Mesendoderm (in vitro differentiated cells): ENCODE results near the gene MAP1B.
"Not testable (repeated sequence)": the region's sequence is repeated elsewhere in the genome, so short reads cannot be mapped to it uniquely, and the experiment has no call there.

Experiments used
- DNase-seq: peaks from one replicate; pipeline ENCODE4 v3.0.0; 2013
- H2AK5ac ChIP-seq: 2 replicates; pipeline ENCODE4 v1.6.1; 2013; ENCODE audit warnings: low read length, inconsistent platforms
- H2BK120ac ChIP-seq: 2 replicates; pipeline ENCODE4 v1.6.1; 2013; ENCODE audit warnings: low read depth, mild to moderate bottlenecking, low read length, moderate library complexity, mixed read lengths
- H2BK15ac ChIP-seq: replicated peaks from 2 replicates; pipeline ENCODE4 v1.6.1; 2013; ENCODE audit warnings: low read depth, mild to moderate bottlenecking, moderate library complexity
- H2BK5ac ChIP-seq: 2 replicates; pipeline ENCODE4 v1.6.1; 2013; ENCODE audit warnings: low read length, inconsistent platforms
- H3K18ac ChIP-seq: 2 replicates; pipeline ENCODE4 v1.6.1; 2013; ENCODE audit warnings: mild to moderate bottlenecking, low read length, mixed read lengths
- H3K23ac ChIP-seq: one replicate; pipeline ENCODE4 v1.6.1; 2013; ENCODE audit warnings: low read length
- H3K27ac ChIP-seq: 2 replicates; pipeline ENCODE4 v1.5.1; 2013; ENCODE audit warnings: low read depth, mild to moderate bottlenecking, inconsistent platforms, low read length, moderate library complexity
- H3K27me3 ChIP-seq: 2 replicates; pipeline ENCODE4 v1.6.1; 2013; ENCODE audit warnings: low read length, control low read depth, mild to moderate bottlenecking, inconsistent platforms; ENCODE audit not compliant: insufficient read depth, poor library complexity
- H3K36me3 ChIP-seq: 2 replicates; pipeline ENCODE4 v1.6.1; 2013; ENCODE audit warnings: low read length, inconsistent platforms; ENCODE audit not compliant: control insufficient read depth, insufficient read depth
- H3K4ac ChIP-seq: one replicate; pipeline ENCODE4 v1.6.1; 2013; ENCODE audit warnings: low read depth, mild to moderate bottlenecking, low read length, moderate library complexity
- H3K4me1 ChIP-seq: 2 replicates; pipeline ENCODE4 v1.6.1; 2013; ENCODE audit warnings: low read depth, low read length, inconsistent platforms; ENCODE audit not compliant: control insufficient read depth
- H3K4me2 ChIP-seq: 2 replicates; pipeline ENCODE4 v1.6.1; 2013; ENCODE audit warnings: low read length
- H3K4me3 ChIP-seq: 2 replicates; pipeline ENCODE4 v1.5.1; 2013; ENCODE audit warnings: mild to moderate bottlenecking, low read length
- H3K56ac ChIP-seq: one replicate; pipeline ENCODE4 v1.6.1; 2013; ENCODE audit warnings: low read length
- H3K79me1 ChIP-seq: 2 replicates; pipeline ENCODE4 v1.6.1; 2013; ENCODE audit warnings: low read length, inconsistent platforms
- H3K79me2 ChIP-seq: 2 replicates; pipeline ENCODE4 v1.6.1; 2013; ENCODE audit warnings: mild to moderate bottlenecking, low read length; ENCODE audit not compliant: control insufficient read depth, insufficient read depth
- H3K9ac ChIP-seq: 2 replicates; pipeline ENCODE4 v1.6.1; 2013; ENCODE audit warnings: low read length, inconsistent platforms
- H4K5ac ChIP-seq: one replicate; pipeline ENCODE4 v1.6.1; 2013; ENCODE audit warnings: low read length
- H4K8ac ChIP-seq: one replicate; pipeline ENCODE4 v1.6.1; 2013; ENCODE audit warnings: low read depth, mild to moderate bottlenecking, control low read depth, low read length, moderate library complexity
- WGBS: extraction: QIAGEN DNeasy Blood & Tissue Kit; methylation state at CpG from one replicate; pipeline ENCODE4 v1.1.7; 2013; ENCODE audit warnings: low lambda C conversion rate, missing lambda C conversion rate; ENCODE audit not compliant: insufficient coverage; ENCODE audit errors: extremely low coverage; 5-methylcytosine and 5-hydroxymethylcytosine counted together

Gene MAP1B

DNA sequence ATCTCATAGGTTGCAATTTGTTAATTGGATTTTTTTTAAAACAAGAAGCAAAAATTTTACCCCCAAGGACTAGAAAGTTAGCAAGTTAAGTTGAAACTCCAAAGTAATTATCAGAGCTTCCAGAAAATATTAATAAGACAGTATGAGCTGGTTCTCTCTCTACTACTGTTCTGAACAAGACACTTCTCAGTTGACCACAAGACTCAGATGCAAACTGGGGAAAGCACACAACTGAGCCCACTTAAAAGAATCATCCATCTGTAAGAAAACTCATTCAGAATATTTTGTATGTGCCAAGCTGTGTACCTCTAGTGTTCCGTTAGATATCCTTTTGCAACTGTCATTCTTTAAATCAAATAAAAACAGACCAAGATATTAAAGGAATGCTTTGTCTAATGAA lies 60.0 kb downstream of the MAP1B start:
- H2BK5ac ChIP-seq, result no peak overlapping the region
- no peak overlapping the region for H3K4ac ChIP-seq
- no peak overlapping the region for H3K4me3 ChIP-seq
- H4K8ac ChIP-seq, result no peak overlapping the region
- no peak overlapping the region for H3K4me2 ChIP-seq
- H3K18ac ChIP-seq, result no peak overlapping the region
- peaks cover 12% of the 10 kb centered on the region for H3K4me1 ChIP-seq
- no peaks in the 10 kb centered on the region for H3K27me3 ChIP-seq
- no peak overlapping the region for H3K56ac ChIP-seq
- H2BK15ac ChIP-seq, result no peak overlapping the region
- peaks cover 5% of the 10 kb centered on the region for H3K79me2 ChIP-seq
- no peak overlapping the region for H2BK120ac ChIP-seq
- DNase-seq, result no peak
- H4K5ac ChIP-seq, result no peak overlapping the region
- H3K79me1 ChIP-seq, result peaks cover 12% of the 10 kb centered on the region
- H3K9ac ChIP-seq, result no peak overlapping the region
- H3K36me3 ChIP-seq, result no peaks in the 10 kb centered on the region
- H3K27ac ChIP-seq, result no peak overlapping the region
- no peak overlapping the region for H2AK5ac ChIP-seq
- H3K23ac ChIP-seq, result no peak overlapping the region
- WGBS, result no CpG with 5 or more reads among the region's 1 CpG

DNA sequence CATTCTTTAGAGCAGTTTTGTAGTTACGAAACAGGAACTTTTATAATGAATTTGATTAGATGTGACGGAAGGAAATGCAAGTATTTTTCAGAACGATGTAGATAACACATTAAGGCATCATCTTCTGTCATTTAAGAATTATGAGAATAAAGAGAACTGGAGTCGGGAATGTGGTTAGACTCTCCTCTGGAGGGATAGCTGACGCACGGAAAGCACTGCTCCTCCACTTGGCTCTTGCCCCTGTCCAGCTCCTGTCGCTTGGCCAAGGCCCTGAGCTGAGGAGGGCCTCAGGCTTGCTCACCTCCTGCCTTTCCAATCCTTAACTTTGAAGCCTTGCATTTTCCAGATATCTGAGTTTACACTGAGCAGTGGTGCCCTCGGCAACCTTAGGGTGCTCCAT lies 60.5 kb downstream of the MAP1B start:
- Histone ChIP-seq H3K9ac (no peak overlapping the region), H3K4me2 (no peak overlapping the region), H2BK5ac (no peak overlapping the region), H2BK15ac (no peak overlapping the region), H2AK5ac (no peak overlapping the region), H3K27ac (no peak overlapping the region), H3K79me1 (peaks cover 13% of the 10 kb centered on the region), H3K4me3 (no peak overlapping the region), H4K8ac (no peak overlapping the region), H4K5ac (no peak overlapping the region), H3K18ac (no peak overlapping the region), H2BK120ac (no peak overlapping the region), H3K27me3 (no peaks in the 10 kb centered on the region), H3K23ac (no peak overlapping the region), H3K79me2 (peaks cover 5% of the 10 kb centered on the region), H3K4me1 (peaks cover 12% of the 10 kb centered on the region), H3K4ac (no peak overlapping the region), H3K56ac (no peak overlapping the region), H3K36me3 (no peaks in the 10 kb centered on the region)
- WGBS, result 100% methylated on average over 3 of the region's 8 CpGs
- DNase-seq, result no peak

DNA sequence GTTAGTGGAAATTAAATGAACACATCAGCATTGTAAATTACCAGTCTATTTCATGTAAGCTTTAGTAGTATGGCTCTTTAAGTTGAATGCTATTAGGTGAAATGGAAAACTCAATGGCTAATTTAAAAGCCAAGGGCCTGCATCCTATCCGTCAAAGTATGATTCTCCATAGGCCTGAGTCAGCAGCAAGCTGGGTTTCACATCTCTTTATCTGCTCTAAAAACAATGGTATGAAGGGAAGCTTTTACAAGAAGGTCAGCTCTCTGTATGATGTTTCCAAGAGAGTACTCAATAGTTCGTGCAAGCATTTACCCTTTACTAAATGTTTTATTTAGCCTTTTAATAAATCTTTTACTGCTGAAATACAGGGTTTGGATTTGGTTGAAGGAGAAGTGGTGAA lies 62.8 kb downstream of the MAP1B start:
- no CpG with 5 or more reads among the region's 2 CpGs for WGBS
- Histone ChIP-seq H3K4me2 (no peak overlapping the region), H2BK120ac (no peak overlapping the region), H4K8ac (no peak overlapping the region), H2BK5ac (no peak overlapping the region), H3K4me3 (no peak overlapping the region), H3K27me3 (no peaks in the 10 kb centered on the region), H3K79me2 (peaks cover 2% of the 10 kb centered on the region), H3K79me1 (peaks cover 11% of the 10 kb centered on the region), H3K9ac (no peak overlapping the region), H3K18ac (no peak overlapping the region), H3K27ac (no peak overlapping the region), H3K36me3 (no peaks in the 10 kb centered on the region), H3K4me1 (peaks cover 12% of the 10 kb centered on the region), H3K4ac (no peak overlapping the region), H2BK15ac (no peak overlapping the region), H4K5ac (no peak overlapping the region), H3K23ac (no peak overlapping the region), H2AK5ac (no peak overlapping the region), H3K56ac (no peak overlapping the region)
- DNase-seq, result no peak

DNA sequence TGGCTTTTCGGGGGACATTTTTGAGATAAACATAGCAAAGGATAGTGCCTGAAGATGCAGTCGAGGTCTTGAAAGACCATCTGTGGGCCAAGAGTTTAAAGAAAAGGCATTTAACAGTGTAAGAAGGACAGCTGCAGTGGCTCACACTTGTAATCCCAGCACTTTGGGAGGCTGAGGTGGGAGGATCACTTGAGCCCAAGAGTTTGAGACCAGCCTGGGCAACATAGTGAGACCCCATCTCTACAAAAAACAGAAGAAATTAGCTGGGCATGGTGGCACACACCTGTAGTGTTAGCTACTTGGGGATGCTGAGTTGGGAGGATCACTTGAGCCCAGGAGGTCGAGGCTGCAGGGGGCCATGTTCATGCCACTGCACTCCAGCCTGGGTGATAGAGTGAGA lies 63.9 kb downstream of the MAP1B start:
- H2BK15ac ChIP-seq, H3K9ac ChIP-seq, DNase-seq, H3K4ac ChIP-seq, H3K4me2 ChIP-seq, H3K4me1 ChIP-seq, H3K18ac ChIP-seq, H4K5ac ChIP-seq, H3K4me3 ChIP-seq, H2BK120ac ChIP-seq, H3K23ac ChIP-seq, H3K56ac ChIP-seq, H4K8ac ChIP-seq, H3K79me1 ChIP-seq, H3K36me3 ChIP-seq, H2BK5ac ChIP-seq, H3K27me3 ChIP-seq, H3K79me2 ChIP-seq, H2AK5ac ChIP-seq, H3K27ac ChIP-seq: not testable (repeated sequence)
- no CpG with 5 or more reads among the region's 3 CpGs for WGBS

DNA sequence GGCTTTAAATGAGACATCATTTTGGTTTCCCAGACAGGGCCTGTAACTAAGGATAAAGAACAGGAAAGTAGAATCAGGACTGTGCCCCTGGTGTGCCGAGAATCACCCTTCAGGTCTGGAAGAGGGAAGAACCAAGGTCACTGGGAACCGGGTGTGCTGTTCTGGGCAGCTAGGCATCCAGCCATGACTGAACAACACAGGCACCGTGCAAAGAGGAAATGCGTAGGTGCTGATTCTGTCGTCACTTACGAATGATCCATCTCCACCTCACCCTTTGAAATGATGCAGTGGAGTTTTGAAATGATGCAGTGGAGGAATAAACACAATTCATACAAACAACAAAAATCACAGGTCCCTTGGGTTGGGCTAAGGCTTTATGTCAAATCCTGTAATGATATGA lies 64.4 kb downstream of the MAP1B start:
- H3K4me2 ChIP-seq, result no peak overlapping the region
- no peak overlapping the region for H3K27ac ChIP-seq
- WGBS, result no CpG with 5 or more reads among the region's 6 CpGs
- no peak overlapping the region for H3K56ac ChIP-seq
- H3K36me3 ChIP-seq, result peaks cover 1% of the 10 kb centered on the region
- H2AK5ac ChIP-seq, result no peak overlapping the region
- no peak overlapping the region for H2BK120ac ChIP-seq
- H3K18ac ChIP-seq, result no peak overlapping the region
- peaks cover 12% of the 10 kb centered on the region for H3K79me1 ChIP-seq
- no peak overlapping the region for H2BK15ac ChIP-seq
- no peak for DNase-seq
- H3K4me3 ChIP-seq, result no peak overlapping the region
- H3K9ac ChIP-seq, result no peak overlapping the region
- H3K23ac ChIP-seq, result no peak overlapping the region
- H3K4ac ChIP-seq, result no peak overlapping the region
- H3K4me1 ChIP-seq, result peaks cover 1% of the 10 kb centered on the region
- peaks cover 4% of the 10 kb centered on the region for H3K79me2 ChIP-seq
- H4K8ac ChIP-seq, result no peak overlapping the region
- no peak overlapping the region for H4K5ac ChIP-seq
- H2BK5ac ChIP-seq, result no peak overlapping the region
- H3K27me3 ChIP-seq, result no peaks in the 10 kb centered on the region

DNA sequence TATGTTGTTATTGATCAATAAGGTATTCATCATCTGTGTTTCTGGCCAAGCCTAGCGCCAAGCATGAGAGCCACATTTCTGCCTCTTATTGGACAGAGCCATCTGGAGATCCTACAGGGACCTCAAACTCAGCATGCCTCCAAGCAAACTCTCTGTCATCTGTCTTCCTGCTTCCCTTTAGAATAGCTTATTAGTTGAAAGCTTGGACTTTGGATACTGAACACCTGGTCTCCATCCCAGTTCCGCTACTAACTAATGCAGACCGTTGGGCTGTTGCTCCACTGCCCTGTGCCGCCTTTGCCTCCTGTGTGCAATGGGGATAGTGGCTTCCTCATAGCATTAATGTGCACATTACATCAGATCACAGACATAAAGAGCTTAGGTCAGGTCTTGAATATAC lies 65.5 kb downstream of the MAP1B start:
- H4K8ac ChIP-seq, result no peak overlapping the region
- peaks cover 4% of the 10 kb centered on the region for H3K79me2 ChIP-seq
- no peak overlapping the region for H3K18ac ChIP-seq
- no peak overlapping the region for H2BK120ac ChIP-seq
- H3K4me3 ChIP-seq, result no peak overlapping the region
- H2BK15ac ChIP-seq, result no peak overlapping the region
- H2AK5ac ChIP-seq, result no peak overlapping the region
- H3K4me2 ChIP-seq, result no peak overlapping the region
- no peak overlapping the region for H3K9ac ChIP-seq
- H3K27me3 ChIP-seq, result no peaks in the 10 kb centered on the region
- H2BK5ac ChIP-seq, result no peak overlapping the region
- no CpG with 5 or more reads among the region's 4 CpGs for WGBS
- H3K56ac ChIP-seq, result no peak overlapping the region
- H3K36me3 ChIP-seq, result peaks cover 1% of the 10 kb centered on the region
- no peak overlapping the region for H4K5ac ChIP-seq
- no peaks in the 10 kb centered on the region for H3K4me1 ChIP-seq
- no peak for DNase-seq
- no peak overlapping the region for H3K23ac ChIP-seq
- peaks cover 11% of the 10 kb centered on the region for H3K79me1 ChIP-seq
- no peak overlapping the region for H3K27ac ChIP-seq
- no peak overlapping the region for H3K4ac ChIP-seq
